ENCODE data around the gene YPEL3. TPM values are rescaled to one million over a fixed set of nuclear protein-coding genes. Genes with fewer than 3 reads are reported as not detected.

YPEL3 gene
- total RNA-seq, 1 donor from 2014 or later: 25.5 TPM

GRCh38 chr16:30064729-30065101, 31.3 kb downstream of the YPEL3 start:
- Histone ChIP-seq H3K36me3 (ENCODE audit: control insufficient read depth, insufficient read depth, low read length) (peaks cover 1% of the 10 kb centered on the region), H3K4me3 (ENCODE audit: low read depth, low read length) (peak overlapping the region; percentile 51), H3K27me3 (ENCODE audit: control insufficient read depth, insufficient read depth, low read length) (no peaks in the 10 kb centered on the region)
- no peak for DNase-seq (ENCODE audit: low read depth)
- TF ChIP-seq CTCF (IDR thresholded peaks at IDR 0.05; ENCODE audit: insufficient read depth, low read length, poor library complexity, severe bottlenecking): no peak

GRCh38 chr16:30063893-30064728, 31.9 kb downstream of the YPEL3 start:
- peak; percentile 32 for TF ChIP-seq CTCF (IDR thresholded peaks at IDR 0.05; ENCODE audit: insufficient read depth, low read length, poor library complexity, severe bottlenecking)
- Histone ChIP-seq H3K4me3 (ENCODE audit: low read depth, low read length) (peak overlapping the region; percentile 51), H3K27me3 (ENCODE audit: control insufficient read depth, insufficient read depth, low read length) (no peaks in the 10 kb centered on the region), H3K36me3 (ENCODE audit: control insufficient read depth, insufficient read depth, low read length) (no peaks in the 10 kb centered on the region)
- DNase-seq (ENCODE audit: low read depth): no peak

GRCh38 chr16:30063278-30063892, 32.6 kb downstream of the YPEL3 start:
- Histone ChIP-seq H3K27me3 (ENCODE audit: control insufficient read depth, insufficient read depth, low read length) (no peaks in the 10 kb centered on the region), H3K4me3 (ENCODE audit: low read depth, low read length) (no peak overlapping the region), H3K36me3 (ENCODE audit: control insufficient read depth, insufficient read depth, low read length) (no peaks in the 10 kb centered on the region)
- DNase-seq (ENCODE audit: low read depth): no peak
- TF ChIP-seq CTCF (IDR thresholded peaks at IDR 0.05; ENCODE audit: insufficient read depth, low read length, poor library complexity, severe bottlenecking): no peak

GRCh38 chr16:30060836-30061554, 35.0 kb downstream of the YPEL3 start:
- Histone ChIP-seq H3K27me3 (ENCODE audit: control insufficient read depth, insufficient read depth, low read length) (no peaks in the 10 kb centered on the region), H3K4me3 (ENCODE audit: low read depth, low read length) (no peak overlapping the region), H3K36me3 (ENCODE audit: control insufficient read depth, insufficient read depth, low read length) (no peaks in the 10 kb centered on the region)
- no peak for DNase-seq (ENCODE audit: low read depth)
- no peak for TF ChIP-seq CTCF (IDR thresholded peaks at IDR 0.05; ENCODE audit: insufficient read depth, low read length, poor library complexity, severe bottlenecking)

DNA sequence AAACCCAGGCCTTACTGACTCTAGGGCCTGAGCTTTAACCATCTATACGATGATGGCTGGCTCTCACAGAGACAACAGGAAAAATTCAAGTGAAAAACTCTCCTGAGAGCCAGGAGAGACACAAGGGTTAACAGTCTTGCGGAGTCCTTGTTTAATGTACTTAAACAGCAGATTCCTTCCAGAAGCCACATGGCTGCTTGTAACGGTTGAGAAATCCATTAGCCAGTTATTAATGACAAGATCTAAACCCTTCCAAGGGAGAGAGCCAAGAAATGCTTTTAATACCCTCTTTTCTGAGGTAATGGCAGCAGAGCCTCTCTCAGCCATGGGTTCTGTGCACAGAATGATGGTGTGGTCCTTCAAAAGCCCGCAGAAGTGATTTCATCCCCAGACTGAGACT, 35.7 kb downstream of the YPEL3 start:
- Histone ChIP-seq H3K27me3 (ENCODE audit: control insufficient read depth, insufficient read depth, low read length) (no peaks in the 10 kb centered on the region), H3K4me3 (ENCODE audit: low read depth, low read length) (no peak overlapping the region), H3K36me3 (ENCODE audit: control insufficient read depth, insufficient read depth, low read length) (no peaks in the 10 kb centered on the region)
- TF ChIP-seq CTCF (IDR thresholded peaks at IDR 0.05; ENCODE audit: insufficient read depth, low read length, poor library complexity, severe bottlenecking): no peak
- DNase-seq (ENCODE audit: low read depth): no peak

Measured in kidney epithelial cell (primary cell).